ENCODE measurements around the gene MAP6.

GRCh38 chr11:75673977-75674582 lies 5.2 kb upstream of the MAP6 start:
- TF ChIP-seq CTCF (conservative IDR thresholded peaks at IDR 0.05) (no peak), EZH2 (IDR thresholded peaks at IDR 0.05; ENCODE audit: low read depth) (no peak)

Data from PC-9 (cell line).